ENCODE data around the gene GUCD1. TPM values are rescaled to one million over a fixed set of nuclear protein-coding genes. Genes with fewer than 3 reads are reported as not detected.

The GUCD1 gene
- total RNA-seq, 4 donors from 2014 or later = 51.6 to 89.7 (median 74.2) TPM

- 48 to 60% methylated on average over 6 of the region's 6 CpGs for WGBS, 2 donors
- intact Hi-C loops (cut with DNase I) = no loop called here
- no peaks in the 10 kb centered on the region for H3K27me3 ChIP-seq
- no peak overlapping the region for H3K4me3 ChIP-seq (replicated peaks in 1 of 3)
- H3K9me3 ChIP-seq = no peaks in the 10 kb centered on the region
- H3K27ac ChIP-seq = no peak overlapping the region
- no peak for TF ChIP-seq CTCF (IDR thresholded peaks at IDR 0.05)
- no peak for TF ChIP-seq POLR2A (IDR thresholded peaks at IDR 0.05)
- DNase-seq = no peak
- H3K4me1 ChIP-seq = peaks cover 12 to 18% of the 10 kb centered on the region in 2 donors
- no peaks in the 10 kb centered on the region for H3K36me3 ChIP-seq
Observed at GRCh38 chr22:24506802-24507438, 48.0 kb downstream of the GUCD1 start.

GRCh38 chr22:24504956-24505736, 49.8 kb downstream of the GUCD1 start:
- 93 to 99% methylated on average over 3 of the region's 3 CpGs for WGBS, 2 donors
- no peak for DNase-seq
- Histone ChIP-seq H3K4me1 (peaks cover 1 to 6% of the 10 kb centered on the region in 2 donors), H3K4me3 (replicated peaks in 1 of 3) (no peak overlapping the region), H3K27me3 (no peaks in the 10 kb centered on the region), H3K27ac (no peak overlapping the region), H3K9me3 (no peaks in the 10 kb centered on the region), H3K36me3 (no peaks in the 10 kb centered on the region)
- TF ChIP-seq POLR2A (IDR thresholded peaks at IDR 0.05) (no peak), CTCF (IDR thresholded peaks at IDR 0.05) (no peak)
- intact Hi-C loops (cut with DNase I) = no loop called here

- intact Hi-C loops (cut with DNase I) = no loop called here
- Histone ChIP-seq H3K9me3 (no peaks in the 10 kb centered on the region), H3K27me3 (no peaks in the 10 kb centered on the region), H3K36me3 (no peaks in the 10 kb centered on the region), H3K4me1 (peaks cover 0 to 6% of the 10 kb centered on the region in 2 donors), H3K27ac (no peak overlapping the region), H3K4me3 (replicated peaks in 1 of 3) (no peak overlapping the region)
- DNase-seq = no peak
- 91 to 93% methylated on average over 2 of the region's 2 CpGs for WGBS, 2 donors
- TF ChIP-seq CTCF (IDR thresholded peaks at IDR 0.05) (no peak), POLR2A (IDR thresholded peaks at IDR 0.05) (no peak)
Observed at GRCh38 chr22:24504540-24504939, 50.4 kb downstream of the GUCD1 start.

GRCh38 chr22:24503843-24504338, 51.0 kb downstream of the GUCD1 start:
- no peak for TF ChIP-seq CTCF (IDR thresholded peaks at IDR 0.05)
- Histone ChIP-seq H3K4me1 (peaks cover 0 to 6% of the 10 kb centered on the region in 2 donors), H3K9me3 (no peaks in the 10 kb centered on the region), H3K36me3 (no peaks in the 10 kb centered on the region), H3K4me3 (replicated peaks in 1 of 3) (no peak overlapping the region), H3K27ac (no peak overlapping the region), H3K27me3 (no peaks in the 10 kb centered on the region)
- intact Hi-C loops (cut with DNase I) = loop anchor here (2.0 kb wide), 1 partner anchor 81 kb away; no protein-coding TSS in a partner anchor
- no peak for DNase-seq
- WGBS, 2 donors = 84 to 88% methylated on average over 5 of the region's 5 CpGs
